SJCRH30 (cell line): ENCODE results near the gene PRKRIP1. TPM values are rescaled to one million over a fixed set of nuclear protein-coding genes. Genes with fewer than 3 reads are reported as not detected.

Experiments
- DNase-seq, 2 experiments: peaks; one replicate each; pipeline ENCODE4 v3.0.0-alpha.2; 2015 to 2020
- H3K27ac ChIP-seq: fragments of 250-450 bp; sonication (Bioruptor Pico); 2 replicates; pipeline ENCODE4 v1.5.1; 2020; ENCODE audit warnings: mild to moderate bottlenecking, moderate library complexity
- H3K27me3 ChIP-seq: fragments of 250-450 bp; sonication (Bioruptor Pico); 2 replicates; pipeline ENCODE4 v1.5.1; 2020; ENCODE audit warnings: mild to moderate bottlenecking, moderate library complexity
- H3K36me3 ChIP-seq: fragments of 250-450 bp; sonication (Bioruptor Pico); 2 replicates; pipeline ENCODE4 v1.5.1; 2020; ENCODE audit warnings: mild to moderate bottlenecking, moderate library complexity
- H3K4me1 ChIP-seq: fragments of 250-450 bp; sonication (Bioruptor Pico); 2 replicates; pipeline ENCODE4 v1.5.1; 2020; ENCODE audit warnings: mild to moderate bottlenecking, moderate library complexity
- H3K4me3 ChIP-seq: fragments of 250-450 bp; sonication (Bioruptor Pico); 2 replicates; pipeline ENCODE4 v1.5.1; 2020; ENCODE audit warnings: mild to moderate bottlenecking, moderate library complexity
- H3K9me3 ChIP-seq: fragments of 250-450 bp; sonication (Bioruptor Pico); replicated peaks from 2 replicates; pipeline ENCODE4 v1.5.1; 2020; ENCODE audit warnings: mild to moderate bottlenecking, moderate library complexity
- total RNA-seq: library from RNA; depleted of rRNA; stranded (reverse); fragments of >200 nt; shearing (Covaris generic); gene quantifications from 2 replicates; pipeline ENCODE4 v1.2.3, GENCODE V29; 2014

PRKRIP1 gene
- total RNA-seq, 1 experiment from 2014 or later: 24.4 TPM

- Histone ChIP-seq H3K4me3 (no peak overlapping the region), H3K27ac (no peak overlapping the region), H3K36me3 (peaks cover 60% of the 10 kb centered on the region), H3K27me3 (no peaks in the 10 kb centered on the region), H3K9me3 (no peaks in the 10 kb centered on the region), H3K4me1 (no peaks in the 10 kb centered on the region)
- no peak for DNase-seq
Observed at GRCh38 chr7:102413091-102413490, 16.9 kb downstream of the PRKRIP1 start.

- no peak overlapping the region for H3K27ac ChIP-seq
- no peaks in the 10 kb centered on the region for H3K9me3 ChIP-seq
- peaks cover 60% of the 10 kb centered on the region for H3K36me3 ChIP-seq
Observed at GRCh38 chr7:102413611-102414010, 17.4 kb downstream of the PRKRIP1 start.

GRCh38 chr7:102415685-102416225 is 19.6 kb downstream of the PRKRIP1 start:
- Histone ChIP-seq H3K4me3 (no peak overlapping the region), H3K36me3 (peaks cover 52% of the 10 kb centered on the region), H3K4me1 (no peaks in the 10 kb centered on the region), H3K27ac (no peak overlapping the region), H3K9me3 (no peaks in the 10 kb centered on the region), H3K27me3 (no peaks in the 10 kb centered on the region)
- DNase-seq: no peak

More at GRCh38 chr7:102413611-102414010, 17.4 kb downstream of the PRKRIP1 start:
- H3K4me3 ChIP-seq: no peak overlapping the region
- DNase-seq: no peak
- no peaks in the 10 kb centered on the region for H3K27me3 ChIP-seq
- H3K4me1 ChIP-seq: no peaks in the 10 kb centered on the region

- no peak overlapping the region for H3K4me3 ChIP-seq
- H3K4me1 ChIP-seq: no peaks in the 10 kb centered on the region
- no peak for DNase-seq
- no peaks in the 10 kb centered on the region for H3K9me3 ChIP-seq
- no peaks in the 10 kb centered on the region for H3K27me3 ChIP-seq
- no peak overlapping the region for H3K27ac ChIP-seq
- H3K36me3 ChIP-seq: peaks cover 55% of the 10 kb centered on the region
Observed at GRCh38 chr7:102416406-102416805, 20.2 kb downstream of the PRKRIP1 start.

- Histone ChIP-seq H3K27ac (no peak overlapping the region), H3K4me3 (no peak overlapping the region), H3K36me3 (peaks cover 58% of the 10 kb centered on the region), H3K9me3 (no peaks in the 10 kb centered on the region), H3K27me3 (no peaks in the 10 kb centered on the region), H3K4me1 (no peaks in the 10 kb centered on the region)
- no peak for DNase-seq
Observed at GRCh38 chr7:102417105-102417504, 20.9 kb downstream of the PRKRIP1 start.

GRCh38 chr7:102418592-102418991 is 22.4 kb downstream of the PRKRIP1 start:
- no peak overlapping the region for H3K4me3 ChIP-seq
- H3K36me3 ChIP-seq: peaks cover 52% of the 10 kb centered on the region
- no peaks in the 10 kb centered on the region for H3K27me3 ChIP-seq
- no peaks in the 10 kb centered on the region for H3K4me1 ChIP-seq
- H3K9me3 ChIP-seq: no peaks in the 10 kb centered on the region
- DNase-seq: no peak
- no peak overlapping the region for H3K27ac ChIP-seq

- Histone ChIP-seq H3K27me3 (no peaks in the 10 kb centered on the region), H3K27ac (no peak overlapping the region), H3K36me3 (peaks cover 56% of the 10 kb centered on the region), H3K4me1 (no peaks in the 10 kb centered on the region), H3K4me3 (no peak overlapping the region), H3K9me3 (no peaks in the 10 kb centered on the region)
- DNase-seq: no peak
Observed at GRCh38 chr7:102421706-102422240, 25.6 kb downstream of the PRKRIP1 start.

GRCh38 chr7:102424129-102424551 is 28.0 kb downstream of the PRKRIP1 start:
- H3K27me3 ChIP-seq: no peaks in the 10 kb centered on the region
- H3K4me3 ChIP-seq: no peak overlapping the region
- H3K9me3 ChIP-seq: no peaks in the 10 kb centered on the region
- peaks cover 49% of the 10 kb centered on the region for H3K36me3 ChIP-seq
- DNase-seq: no peak
- H3K4me1 ChIP-seq: no peaks in the 10 kb centered on the region
- no peak overlapping the region for H3K27ac ChIP-seq

GRCh38 chr7:102424787-102425218 is 28.6 kb downstream of the PRKRIP1 start:
- no peaks in the 10 kb centered on the region for H3K9me3 ChIP-seq
- H3K36me3 ChIP-seq: peaks cover 49% of the 10 kb centered on the region
- H3K4me3 ChIP-seq: no peak overlapping the region
- no peak overlapping the region for H3K27ac ChIP-seq
- DNase-seq: no peak
- no peaks in the 10 kb centered on the region for H3K4me1 ChIP-seq
- no peaks in the 10 kb centered on the region for H3K27me3 ChIP-seq

GRCh38 chr7:102425639-102426267 is 29.6 kb downstream of the PRKRIP1 start:
- no peak overlapping the region for H3K4me3 ChIP-seq
- H3K27me3 ChIP-seq: no peaks in the 10 kb centered on the region
- peaks cover 39% of the 10 kb centered on the region for H3K36me3 ChIP-seq
- no peaks in the 10 kb centered on the region for H3K9me3 ChIP-seq
- H3K4me1 ChIP-seq: no peaks in the 10 kb centered on the region
- DNase-seq: no peak
- no peak overlapping the region for H3K27ac ChIP-seq

- DNase-seq: no peak
- H3K4me3 ChIP-seq: no peak overlapping the region
- H3K27me3 ChIP-seq: no peaks in the 10 kb centered on the region
- no peaks in the 10 kb centered on the region for H3K9me3 ChIP-seq
- peaks cover 3% of the 10 kb centered on the region; the same call in 1 of the 2 replicates for H3K4me1 ChIP-seq
- no peak overlapping the region for H3K27ac ChIP-seq
- H3K36me3 ChIP-seq: peaks cover 33% of the 10 kb centered on the region
Observed at GRCh38 chr7:102426268-102427018, 30.3 kb downstream of the PRKRIP1 start.

GRCh38 chr7:102427019-102427405 is 30.8 kb downstream of the PRKRIP1 start:
- H3K4me1 ChIP-seq: peaks cover 5% of the 10 kb centered on the region; the same call in 1 of the 2 replicates
- H3K27me3 ChIP-seq: no peaks in the 10 kb centered on the region
- H3K4me3 ChIP-seq: no peak overlapping the region
- no peak for DNase-seq
- H3K27ac ChIP-seq: no peak overlapping the region
- H3K36me3 ChIP-seq: peaks cover 28% of the 10 kb centered on the region
- H3K9me3 ChIP-seq: no peaks in the 10 kb centered on the region

GRCh38 chr7:102429141-102429899 is 33.2 kb downstream of the PRKRIP1 start:
- H3K27ac ChIP-seq: no peak overlapping the region
- no peak for DNase-seq
- peaks cover 20% of the 10 kb centered on the region for H3K36me3 ChIP-seq
- H3K9me3 ChIP-seq: no peaks in the 10 kb centered on the region
- H3K27me3 ChIP-seq: no peaks in the 10 kb centered on the region
- no peak overlapping the region for H3K4me3 ChIP-seq
- H3K4me1 ChIP-seq: peaks cover 5% of the 10 kb centered on the region; the same call in 1 of the 2 replicates

GRCh38 chr7:102431617-102432298 is 35.6 kb downstream of the PRKRIP1 start:
- 0 out of 2 replicates have a peak, but pooled peaks cover 4% of the 10 kb centered on the region for H3K36me3 ChIP-seq
- no peaks in the 10 kb centered on the region for H3K27me3 ChIP-seq
- H3K4me3 ChIP-seq: no peak overlapping the region
- H3K4me1 ChIP-seq: peaks cover 5% of the 10 kb centered on the region; the same call in 1 of the 2 replicates
- DNase-seq: peak in 1 of 2 experiments; percentile 34
- no peak overlapping the region for H3K27ac ChIP-seq
- H3K9me3 ChIP-seq: no peaks in the 10 kb centered on the region
